ENCODE measurements around the gene ITGA3.

ITGA3 gene

DNA sequence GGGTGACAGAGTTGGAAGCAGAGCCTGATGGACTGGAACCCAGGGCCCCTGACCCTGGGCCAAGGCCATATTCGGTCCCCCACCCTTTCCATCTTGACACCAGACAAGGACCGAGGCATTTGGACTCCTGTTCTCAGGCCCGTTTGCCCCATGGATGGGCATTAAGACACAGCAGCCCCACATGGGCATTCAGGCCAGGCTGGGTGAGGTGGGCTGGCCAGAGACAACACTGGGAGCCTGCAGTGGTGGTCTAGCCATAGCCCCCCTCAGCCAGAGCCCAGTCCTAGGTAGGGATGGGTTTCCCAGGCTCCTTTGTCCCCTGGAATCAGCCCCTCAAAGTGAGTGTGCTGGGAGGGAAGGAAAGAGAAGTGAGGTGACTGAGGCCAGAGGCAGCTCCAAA lies 40.8 kb downstream of the ITGA3 start:
- DNase-seq, result no peak

DNA sequence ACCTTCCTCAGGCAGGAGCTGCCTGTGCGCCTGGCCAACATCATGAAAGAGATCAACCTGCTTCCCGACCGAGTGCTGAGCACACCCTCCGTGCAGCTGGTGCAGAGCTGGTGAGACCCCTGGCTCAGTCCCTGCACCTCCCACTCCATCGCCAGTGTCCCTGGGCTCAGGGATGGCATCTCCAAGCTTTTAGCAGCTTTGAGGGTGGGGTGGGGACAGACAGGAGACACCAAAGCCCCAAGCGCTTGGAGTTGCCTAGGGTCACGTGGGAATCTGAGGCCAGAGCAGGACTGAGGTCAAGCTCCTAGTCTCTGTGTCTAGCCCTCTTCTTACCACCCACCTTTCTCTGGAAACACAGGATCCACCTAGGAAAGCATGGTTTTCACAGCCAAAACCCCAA lies 41.5 kb downstream of the ITGA3 start:
- DNase-seq, result no peak

DNA sequence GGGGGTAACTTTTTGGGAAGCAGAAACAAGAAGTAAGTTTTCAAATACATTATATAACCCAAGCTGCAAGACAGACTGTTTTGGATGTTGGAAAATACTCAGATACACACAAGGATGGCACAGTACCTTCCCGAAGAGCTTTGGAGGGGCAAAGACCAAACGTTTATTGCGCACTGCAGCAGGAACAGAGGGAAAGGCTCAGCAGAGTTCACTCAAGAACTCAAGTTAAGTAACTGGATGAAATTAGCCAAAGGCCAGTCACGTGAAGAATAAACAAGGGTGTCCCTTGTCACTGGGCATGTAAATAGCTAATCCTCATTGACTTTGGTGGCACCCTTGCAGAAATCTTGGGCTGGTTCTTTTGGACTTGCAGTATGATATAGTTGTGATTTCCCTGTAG lies 42.0 kb downstream of the ITGA3 start:
- DNase-seq, result no peak

DNA sequence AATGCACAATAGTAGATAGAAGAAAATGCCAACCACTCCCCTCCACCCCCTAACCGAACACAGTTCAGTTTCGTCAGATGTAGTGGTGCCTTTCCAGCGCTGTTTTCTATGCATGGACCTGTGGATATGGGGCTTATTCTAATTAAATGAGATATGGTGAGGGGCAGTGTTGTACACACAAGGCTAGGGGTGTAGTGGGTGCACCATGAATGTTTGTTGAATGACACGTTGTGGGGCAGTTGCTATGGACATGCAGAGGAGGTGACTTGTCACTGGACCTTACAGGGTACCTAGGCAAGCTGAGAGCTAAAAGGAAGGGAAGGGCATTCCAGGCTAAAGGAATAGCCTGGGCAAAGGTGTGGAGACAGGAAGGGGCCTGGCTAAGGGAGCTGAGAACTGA lies 42.7 kb downstream of the ITGA3 start:
- no peak for DNase-seq

DNA sequence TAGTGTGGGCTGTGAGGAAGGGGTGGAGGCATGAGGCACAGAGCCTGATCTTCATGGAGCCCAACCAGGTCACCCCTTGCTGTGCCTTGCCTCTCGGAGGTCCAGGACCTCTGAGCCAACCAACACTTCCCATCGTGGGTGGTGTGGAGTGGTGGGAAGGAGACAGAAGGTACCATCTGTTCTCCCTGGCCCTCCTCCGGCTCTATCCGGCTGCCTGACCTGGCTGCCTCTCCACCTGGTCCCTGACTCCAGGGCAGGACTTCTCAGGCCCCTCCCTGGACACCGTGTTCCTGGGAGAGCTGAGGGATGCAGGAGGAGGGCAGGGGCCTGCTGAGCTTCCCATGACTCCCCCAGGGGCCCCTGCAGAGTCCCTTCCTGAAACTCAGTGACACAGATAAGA lies 43.1 kb downstream of the ITGA3 start:
- DNase-seq, result no peak

DNA sequence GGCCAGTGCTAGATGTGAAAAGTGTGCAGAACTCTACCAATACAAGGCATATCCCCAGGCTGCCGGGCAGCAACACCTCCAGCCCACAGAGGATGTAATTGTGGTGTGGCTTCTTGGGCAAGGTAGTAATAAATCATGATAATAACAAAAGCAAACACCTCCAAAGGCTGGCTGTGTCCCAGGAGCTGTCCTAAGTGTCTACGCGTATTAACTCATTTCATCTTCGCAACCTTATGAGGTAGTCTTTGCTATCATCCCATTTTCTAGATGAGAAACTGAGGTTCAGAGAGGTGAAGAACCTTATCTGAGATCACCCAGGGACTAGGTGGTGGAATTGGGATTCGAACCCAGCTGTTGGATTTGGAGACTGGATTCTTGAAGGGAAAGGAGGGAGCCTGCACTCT lies 44.6 kb downstream of the ITGA3 start:
- no peak for DNase-seq

DNA sequence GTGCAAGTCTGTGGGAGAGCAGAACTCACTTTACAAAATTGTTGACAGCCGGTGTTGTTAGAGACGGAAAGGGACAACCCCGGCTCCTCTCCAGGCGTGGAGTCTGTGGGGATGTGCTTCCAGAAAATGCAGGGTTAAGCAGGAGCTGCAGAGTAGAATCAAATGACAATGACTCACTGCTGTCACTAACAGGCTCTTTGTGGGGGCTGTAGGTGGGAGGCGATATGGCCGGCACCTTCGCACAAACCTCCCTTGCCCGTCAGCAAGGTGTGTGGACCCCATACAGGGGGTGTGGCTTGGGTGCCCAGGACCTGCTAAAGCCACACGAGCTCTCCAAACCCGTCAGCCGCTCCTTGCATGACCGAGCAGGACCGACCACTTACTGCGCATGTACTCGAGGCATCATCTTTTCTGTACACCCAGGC lies 45.0 kb downstream of the ITGA3 start:
- DNase-seq, result no peak

DNA sequence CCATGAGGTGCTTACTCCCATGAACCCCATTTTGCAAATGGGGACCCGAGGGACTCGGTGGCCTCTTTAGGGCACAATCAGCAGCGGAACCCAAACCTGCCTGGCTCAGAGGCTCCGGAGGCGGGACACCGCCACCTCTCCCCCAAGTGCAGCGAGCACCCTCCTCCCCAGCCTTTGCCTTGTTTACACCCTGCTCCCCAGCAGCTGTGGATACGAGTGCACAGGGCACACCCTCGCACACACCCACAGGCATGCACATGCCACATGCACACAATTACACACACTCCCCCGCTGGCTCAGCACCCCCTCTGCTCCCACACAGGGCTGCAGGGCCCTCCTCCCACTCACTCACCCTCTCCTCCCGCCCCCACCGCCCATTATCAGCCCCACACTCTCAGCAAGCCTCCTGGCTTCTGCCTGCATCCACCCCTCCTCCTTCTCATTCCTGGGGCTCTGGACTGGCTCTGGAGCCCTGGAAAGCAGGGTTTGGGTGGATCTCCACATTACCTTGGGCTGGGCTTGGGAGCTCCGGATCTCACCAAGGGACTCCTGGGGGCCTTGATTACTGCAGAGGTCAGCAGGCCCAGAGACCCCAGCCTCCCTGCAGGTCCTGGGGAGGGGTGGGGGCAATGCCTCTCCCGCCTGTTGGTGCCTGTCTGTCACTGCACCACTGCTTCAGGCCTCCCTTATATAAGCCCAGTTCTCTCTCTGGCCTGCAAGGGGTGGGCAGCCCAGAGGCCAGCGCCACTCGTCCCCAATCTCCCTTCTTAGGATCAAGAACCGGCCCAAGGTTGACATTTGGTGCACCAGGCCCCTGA lies 45.6 kb downstream of the ITGA3 start:
- peak; percentile 26 for DNase-seq

DNA sequence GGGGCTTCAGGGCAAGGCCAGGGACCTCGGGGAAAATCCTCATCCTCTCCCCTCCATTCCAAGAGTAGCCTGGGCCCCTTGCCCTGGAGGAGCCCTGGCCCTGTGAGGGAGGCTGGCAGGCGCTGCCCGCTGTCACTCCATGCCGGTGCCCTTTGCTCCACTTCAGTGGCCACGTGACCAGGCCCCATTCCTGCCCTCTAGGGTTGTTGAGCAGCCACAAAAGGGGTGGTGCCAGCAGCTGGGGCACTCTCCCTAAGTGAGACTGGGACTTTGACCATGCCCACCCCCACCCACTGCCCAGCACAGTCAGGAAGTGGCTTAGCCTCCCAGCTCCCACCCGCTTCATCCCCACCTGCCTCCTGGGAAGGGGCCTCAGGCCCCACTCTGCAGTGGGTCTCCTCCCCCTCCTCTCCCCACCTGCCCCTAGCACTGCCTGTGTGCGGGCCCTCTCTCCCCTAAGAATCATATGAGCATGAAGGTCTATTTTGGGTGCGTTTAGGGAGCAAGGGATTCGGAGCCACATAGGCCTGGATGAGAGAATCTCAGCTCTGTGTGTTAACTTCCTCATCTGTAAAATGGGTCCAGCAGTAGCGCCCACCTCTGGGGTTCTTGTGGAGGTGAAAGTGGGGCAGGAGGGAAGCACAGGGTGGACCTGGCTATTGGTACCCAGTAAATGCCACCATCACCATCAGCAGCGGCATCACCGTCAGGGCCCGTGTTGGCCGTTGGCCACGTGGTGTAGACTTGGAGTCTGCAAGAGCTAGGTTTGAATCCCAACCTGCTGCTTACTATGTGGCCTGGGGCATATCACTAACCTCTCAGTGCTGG lies 46.5 kb downstream of the ITGA3 start:
- no peak for DNase-seq

DNA sequence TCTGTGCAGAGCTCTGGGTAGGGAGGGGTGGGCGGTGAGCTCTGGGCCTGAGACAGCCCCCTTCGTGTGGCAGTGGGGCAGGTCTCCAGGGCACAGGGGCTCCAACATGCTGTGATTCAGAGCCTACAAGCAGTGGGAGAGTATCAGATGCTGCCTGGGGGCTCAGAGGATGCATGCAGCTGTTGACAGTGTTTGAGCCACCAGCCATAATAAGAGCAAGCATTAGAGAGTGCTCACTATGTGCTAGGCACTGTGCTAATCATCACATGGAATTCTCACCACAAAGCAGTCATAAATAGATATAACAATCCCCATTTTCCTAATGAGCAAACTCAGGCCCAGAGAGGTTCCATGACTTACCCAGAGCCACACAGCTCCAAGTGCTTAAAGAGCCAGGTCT lies 47.3 kb downstream of the ITGA3 start:
- no peak for DNase-seq

DNA sequence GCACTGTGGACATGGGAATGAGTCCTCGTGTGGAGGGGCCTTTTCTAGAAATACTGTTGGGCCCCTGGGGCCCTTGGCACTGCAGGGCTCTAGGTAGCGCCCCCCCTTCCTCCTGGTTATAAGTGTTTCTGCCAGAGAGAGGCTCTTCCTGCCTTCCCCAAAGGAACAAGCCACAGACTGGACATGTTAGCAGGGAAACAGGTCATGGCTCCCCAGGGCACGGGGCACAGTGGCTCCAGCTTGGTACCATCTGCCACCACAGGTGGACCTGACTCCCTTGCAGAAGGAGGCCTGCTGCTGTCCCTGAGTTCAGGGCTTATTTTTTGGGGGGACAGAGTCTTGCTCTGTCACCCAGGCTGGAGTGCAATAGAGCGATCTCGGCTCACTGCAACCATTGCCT lies 48.0 kb downstream of the ITGA3 start:
- no peak for DNase-seq

DNA sequence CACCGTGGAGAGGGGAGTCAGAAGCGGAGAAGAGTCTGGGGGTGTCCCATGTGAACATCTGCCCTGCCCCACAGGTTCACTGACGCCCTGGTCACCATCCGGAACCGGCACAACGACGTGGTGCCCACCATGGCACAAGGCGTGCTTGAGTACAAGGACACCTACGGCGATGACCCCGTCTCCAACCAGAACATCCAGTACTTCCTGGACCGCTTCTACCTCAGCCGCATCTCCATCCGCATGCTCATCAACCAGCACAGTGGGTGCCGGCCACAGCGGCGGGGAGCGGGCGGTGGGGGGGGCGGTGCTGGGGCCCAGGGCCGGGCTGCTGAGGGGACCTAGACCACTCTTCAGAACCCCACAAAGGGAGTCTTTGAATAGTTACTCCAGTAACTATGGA lies 49.9 kb downstream of the ITGA3 start:
- DNase-seq, result no peak

DNA sequence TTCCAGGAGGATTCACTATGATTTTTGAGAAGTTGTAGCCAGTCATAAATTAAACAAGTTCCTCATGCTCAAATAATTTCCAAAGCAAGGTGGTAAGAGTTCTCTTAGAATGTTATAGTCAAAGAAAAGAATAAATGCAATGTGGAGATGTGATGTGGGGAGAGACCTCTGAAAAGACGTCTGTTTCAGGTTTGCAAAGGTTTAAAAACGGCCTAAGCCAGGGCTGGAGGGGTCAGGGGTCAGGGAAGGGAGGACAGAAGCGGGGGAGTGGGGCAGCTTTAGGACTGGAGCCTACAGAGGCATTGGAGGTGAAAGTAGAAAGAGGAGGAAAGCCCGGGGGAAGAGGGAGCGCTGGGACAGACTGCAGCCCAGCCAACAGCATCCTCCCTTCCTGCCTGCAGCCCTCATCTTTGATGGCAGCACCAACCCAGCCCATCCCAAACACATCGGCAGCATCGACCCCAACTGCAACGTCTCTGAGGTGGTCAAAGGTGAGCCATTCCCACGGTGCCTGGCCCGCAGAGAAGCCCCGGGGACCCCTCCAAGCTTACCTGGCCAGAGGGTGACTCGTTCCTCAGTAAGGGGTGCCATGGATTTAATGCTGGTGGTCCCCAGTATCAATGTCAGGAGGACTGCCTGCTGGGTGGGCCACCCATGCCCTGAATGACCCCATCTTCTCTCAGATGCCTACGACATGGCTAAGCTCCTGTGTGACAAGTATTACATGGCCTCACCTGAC lies 50.7 kb downstream of the ITGA3 start:
- no peak for DNase-seq

DNA sequence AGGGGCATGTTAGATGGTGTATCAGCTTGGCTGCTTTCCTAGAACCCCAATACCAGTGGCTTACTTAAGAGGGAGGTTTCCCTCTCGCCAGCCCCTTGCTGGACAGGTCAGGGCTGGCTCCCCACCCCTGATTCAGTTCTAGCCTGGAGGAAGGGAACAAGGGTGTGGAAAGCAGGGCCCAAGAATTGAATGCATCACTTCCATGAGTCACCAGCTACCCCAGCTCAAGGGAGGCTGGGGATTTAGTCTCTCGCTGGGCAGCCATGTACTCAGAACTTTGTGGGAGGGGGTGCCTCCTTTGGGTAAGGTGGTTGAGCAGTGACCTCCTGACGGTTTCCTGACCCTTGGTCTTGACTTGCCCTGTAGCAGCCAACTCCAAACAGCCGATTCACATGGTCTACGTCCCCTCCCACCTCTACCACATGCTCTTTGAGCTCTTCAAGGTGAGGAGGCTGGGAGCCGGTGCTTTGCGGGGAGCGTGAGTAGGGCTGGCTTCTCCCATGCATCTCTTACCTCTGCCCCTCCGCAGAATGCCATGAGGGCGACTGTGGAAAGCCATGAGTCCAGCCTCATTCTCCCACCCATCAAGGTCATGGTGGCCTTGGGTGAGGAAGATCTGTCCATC lies 52.0 kb downstream of the ITGA3 start:
- DNase-seq, result no peak

DNA sequence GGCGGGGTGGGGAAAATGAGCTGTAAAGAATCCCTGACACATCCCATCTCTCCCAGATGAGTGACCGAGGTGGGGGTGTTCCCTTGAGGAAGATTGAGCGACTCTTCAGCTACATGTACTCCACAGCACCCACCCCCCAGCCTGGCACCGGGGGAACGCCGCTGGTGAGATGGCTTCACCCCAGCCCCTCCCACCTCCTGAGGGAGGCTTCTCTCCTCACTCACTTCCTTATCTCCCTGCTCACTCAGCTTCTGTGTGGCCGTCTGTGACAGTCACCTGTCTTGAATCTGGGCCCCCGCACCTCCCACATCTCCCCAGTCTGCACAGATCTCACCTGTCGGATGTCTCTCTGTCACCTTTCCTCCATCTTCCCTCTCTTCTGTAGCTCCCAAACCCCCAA lies 52.6 kb downstream of the ITGA3 start:
- DNase-seq, result peak; percentile 19

DNA sequence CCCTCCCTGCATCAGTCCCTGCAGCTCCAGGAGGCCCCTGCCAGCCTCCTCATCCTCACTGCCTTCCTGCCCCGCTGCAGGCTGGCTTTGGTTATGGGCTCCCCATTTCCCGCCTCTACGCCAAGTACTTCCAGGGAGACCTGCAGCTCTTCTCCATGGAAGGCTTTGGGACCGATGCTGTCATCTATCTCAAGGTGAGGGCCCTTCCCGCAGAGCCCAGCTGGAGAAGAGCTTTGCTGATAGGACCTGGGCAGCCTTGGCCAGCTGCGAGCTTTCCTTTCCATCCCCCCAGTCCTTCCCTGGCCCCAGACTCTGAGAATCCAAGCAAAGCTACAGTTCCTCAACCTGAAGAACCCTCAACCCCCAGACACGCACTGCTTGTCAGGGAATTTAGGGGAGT lies 53.3 kb downstream of the ITGA3 start:
- DNase-seq, result no peak

DNA sequence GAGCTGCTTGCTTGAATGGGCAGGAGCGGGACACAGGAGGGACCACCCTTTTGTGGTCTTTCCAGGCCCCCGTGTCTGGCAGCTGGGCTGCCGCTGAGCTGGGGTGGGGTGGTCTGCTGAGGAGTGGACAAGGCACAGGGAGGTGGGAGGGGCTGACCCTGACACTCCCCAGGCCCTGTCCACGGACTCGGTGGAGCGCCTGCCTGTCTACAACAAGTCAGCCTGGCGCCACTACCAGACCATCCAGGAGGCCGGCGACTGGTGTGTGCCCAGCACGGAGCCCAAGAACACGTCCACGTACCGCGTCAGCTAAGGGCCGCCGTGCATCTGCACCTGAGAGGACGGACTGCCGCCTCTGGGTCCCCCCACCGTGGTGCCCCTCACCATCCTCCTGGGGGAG lies 53.9 kb downstream of the ITGA3 start:
- no peak for DNase-seq

DNA sequence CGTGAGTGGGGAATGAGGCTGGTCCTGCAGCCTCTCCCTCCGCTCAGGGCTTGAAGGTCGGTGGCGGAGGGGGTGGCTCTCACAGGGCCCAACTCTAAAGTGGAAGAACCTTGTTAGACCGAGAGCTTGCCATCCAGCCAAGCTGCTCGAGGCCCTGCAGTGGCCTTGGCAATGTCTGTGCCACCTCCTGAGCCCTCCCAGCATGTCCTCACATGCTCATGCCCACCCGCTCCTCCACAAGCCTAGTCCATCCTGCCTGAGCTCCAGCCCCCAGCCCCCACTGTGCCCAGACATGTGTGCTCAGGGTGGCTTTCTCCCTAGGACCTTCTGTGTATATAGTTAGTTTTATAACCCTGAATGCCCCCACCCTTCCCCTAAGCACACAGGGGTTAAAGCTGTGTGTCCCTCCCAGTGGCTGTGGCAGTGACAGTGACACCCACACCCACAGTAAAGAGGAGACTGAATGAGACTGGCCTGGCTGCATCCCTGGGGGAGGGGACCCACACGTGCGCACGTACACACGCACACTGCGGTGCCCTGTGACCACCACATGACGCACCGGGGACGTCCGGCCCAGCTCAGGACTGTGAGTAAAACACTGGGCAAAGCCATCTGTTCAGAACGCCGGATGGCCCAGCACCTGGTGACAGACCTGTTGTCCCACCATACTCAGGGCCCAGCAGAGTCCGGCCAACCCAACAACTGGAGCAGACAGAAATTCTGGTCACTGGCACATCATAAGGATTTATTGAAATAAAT lies 54.9 kb downstream of the ITGA3 start:
- no peak for DNase-seq

DNA sequence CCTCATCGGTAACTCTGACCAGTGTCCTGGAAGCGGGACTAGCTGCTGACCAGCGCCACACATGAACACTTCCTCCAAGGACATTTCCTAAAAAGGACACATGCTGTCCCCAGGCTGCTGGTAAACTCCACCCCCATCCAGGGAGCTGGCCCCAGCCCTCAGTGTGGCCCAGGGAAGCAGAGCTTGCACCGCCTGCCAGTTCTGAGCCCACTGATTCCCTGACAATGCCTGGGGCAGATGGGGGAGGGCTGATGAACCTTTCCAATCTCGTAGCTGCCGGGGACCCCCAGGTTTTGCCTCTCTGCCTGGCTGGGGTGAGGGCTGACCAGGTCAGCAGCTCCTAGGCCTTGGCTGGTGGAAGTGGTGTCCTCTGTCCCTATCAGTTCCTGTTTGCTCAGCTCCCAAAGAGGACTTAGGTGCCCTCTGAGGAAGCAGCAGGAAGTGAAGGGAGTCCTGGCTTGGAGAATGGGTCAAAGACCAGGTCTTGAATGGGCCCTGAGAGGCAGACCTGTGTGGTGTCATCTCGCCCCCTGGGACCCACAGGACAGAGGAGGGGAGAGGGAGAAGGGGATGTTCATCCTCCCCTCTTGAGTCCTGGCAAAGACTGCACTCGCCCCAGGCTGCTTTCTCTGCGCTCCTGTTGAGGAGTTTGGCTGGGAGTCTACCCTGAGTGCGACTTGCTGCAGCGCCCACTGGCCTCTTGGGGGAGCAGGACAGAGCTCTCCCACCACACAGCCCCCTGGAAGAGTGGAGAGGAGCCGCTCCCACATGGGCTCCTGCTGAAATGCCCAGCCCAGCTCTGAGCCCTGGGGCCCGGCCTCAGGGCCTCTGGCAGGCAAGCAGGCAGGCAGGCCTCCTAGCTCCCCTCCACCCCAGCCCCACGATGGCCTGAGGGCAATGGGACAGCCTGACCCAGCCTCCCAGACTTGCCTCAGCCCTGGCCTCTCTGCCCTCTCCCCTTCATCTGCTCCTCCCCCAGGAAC lies 56.1 kb downstream of the ITGA3 start:
- no peak for DNase-seq

DNA sequence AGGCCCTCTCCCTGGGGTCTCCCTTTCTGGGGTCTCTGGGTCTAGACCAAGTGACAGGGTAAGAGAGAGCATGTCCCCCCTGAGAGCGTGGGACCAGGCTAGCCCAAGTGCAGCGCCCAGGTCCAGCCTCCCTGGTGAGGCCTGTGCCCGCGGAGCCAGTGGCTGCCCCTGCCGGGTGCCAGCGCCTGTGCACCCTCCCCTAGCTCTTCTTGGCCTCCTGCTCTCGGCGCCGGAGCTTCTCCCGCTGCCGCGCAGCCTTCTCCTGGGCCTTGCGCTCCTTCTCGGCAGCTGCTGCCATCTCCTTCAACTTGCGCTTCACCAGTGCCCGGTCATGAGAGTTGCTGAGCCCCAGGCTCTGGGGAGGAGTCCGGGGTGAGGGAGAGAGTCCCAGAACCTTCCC lies 56.8 kb downstream of the ITGA3 start:
- DNase-seq, result no peak
